Measurements from ENCODE around the gene RIMBP2.
"Not testable (repeated sequence)": the region's sequence is repeated elsewhere in the genome, so short reads cannot be mapped to it uniquely, and the experiment has no call there.

RIMBP2 gene

GRCh38 chr12:130703733-130704375 lies 12.2 kb downstream of the RIMBP2 start:
- no peak for DNase-seq

- no peak for DNase-seq
Observed at GRCh38 chr12:130702966-130703732, 12.9 kb downstream of the RIMBP2 start.

- no peak for DNase-seq
Observed at GRCh38 chr12:130701402-130701744, 14.7 kb downstream of the RIMBP2 start.

- DNase-seq: no peak
Observed at GRCh38 chr12:130700492-130701401, 15.4 kb downstream of the RIMBP2 start.

- DNase-seq: no peak
Observed at GRCh38 chr12:130698106-130698505, 18.0 kb downstream of the RIMBP2 start.

- no peak for DNase-seq
Observed at GRCh38 chr12:130696379-130697100, 19.6 kb downstream of the RIMBP2 start.

GRCh38 chr12:130695061-130695460 lies 21.0 kb downstream of the RIMBP2 start:
- DNase-seq: no peak

GRCh38 chr12:130689408-130690405 lies 26.4 kb downstream of the RIMBP2 start:
- no peak for DNase-seq

GRCh38 chr12:130688999-130689398 lies 27.1 kb downstream of the RIMBP2 start:
- DNase-seq: not testable (repeated sequence)

GRCh38 chr12:130687796-130688778 lies 28.0 kb downstream of the RIMBP2 start:
- DNase-seq: no peak

- no peak for DNase-seq
Observed at GRCh38 chr12:130687190-130687589, 28.9 kb downstream of the RIMBP2 start.

- no peak for DNase-seq
Observed at GRCh38 chr12:130686511-130686991, 29.5 kb downstream of the RIMBP2 start.

GRCh38 chr12:130685850-130686249 lies 30.2 kb downstream of the RIMBP2 start:
- DNase-seq: no peak

GRCh38 chr12:130685250-130685787 lies 30.8 kb downstream of the RIMBP2 start:
- no peak for DNase-seq

GRCh38 chr12:130683811-130684210 lies 32.3 kb downstream of the RIMBP2 start:
- DNase-seq: no peak

- DNase-seq: no peak
Observed at GRCh38 chr12:130683080-130683479, 33.0 kb downstream of the RIMBP2 start.

GRCh38 chr12:130680451-130680990 lies 35.6 kb downstream of the RIMBP2 start:
- DNase-seq: peak; percentile 24

GRCh38 chr12:130677957-130678558 lies 38.0 kb downstream of the RIMBP2 start:
- no peak for DNase-seq

GRCh38 chr12:130675791-130676190 lies 40.3 kb downstream of the RIMBP2 start:
- no peak for DNase-seq
